ENCODE results near the gene DIPK2B.

The DIPK2B gene

GRCh38 chrX:45200741-45201234 lies at the start of gene DIPK2B:
DIPK2B (minus strand) TSS chrX:45200876; CDS start chrX:45200826, 50 bp downstream.
- DNase-seq = no peak

- no peak for DNase-seq
Observed at GRCh38 chrX:45240301-45240700, 39.6 kb upstream of the DIPK2B start.

GRCh38 chrX:45238489-45238888 lies 37.8 kb upstream of the DIPK2B start:
- DNase-seq = no peak

- no peak for DNase-seq
Observed at GRCh38 chrX:45233531-45233930, 32.9 kb upstream of the DIPK2B start.

- DNase-seq = no peak
Observed at GRCh38 chrX:45232139-45232538, 31.5 kb upstream of the DIPK2B start.

GRCh38 chrX:45230410-45230809 lies 29.7 kb upstream of the DIPK2B start:
- no peak for DNase-seq

GRCh38 chrX:45229348-45229747 lies 28.7 kb upstream of the DIPK2B start:
- no peak for DNase-seq

- DNase-seq = no peak
Observed at GRCh38 chrX:45228126-45228525, 27.4 kb upstream of the DIPK2B start.

GRCh38 chrX:45208121-45208856 lies 7.6 kb upstream of the DIPK2B start:
- no peak for DNase-seq

- no peak for DNase-seq
Observed at GRCh38 chrX:45202171-45202570, 1.5 kb upstream of the DIPK2B start.

- DNase-seq = no peak
Observed at GRCh38 chrX:45198706-45199105, 2.0 kb downstream of the DIPK2B start.

- DNase-seq = no peak
Observed at GRCh38 chrX:45198301-45198700, 2.4 kb downstream of the DIPK2B start.

- DNase-seq = no peak
Observed at GRCh38 chrX:45196701-45197100, 4.0 kb downstream of the DIPK2B start.

- DNase-seq = no peak
Observed at GRCh38 chrX:45191820-45192409, 8.8 kb downstream of the DIPK2B start.

GRCh38 chrX:45191383-45191782 lies 9.3 kb downstream of the DIPK2B start:
- no peak for DNase-seq

- no peak for DNase-seq
Observed at GRCh38 chrX:45187731-45188130, 12.9 kb downstream of the DIPK2B start.

- no peak for DNase-seq
Observed at GRCh38 chrX:45186643-45187026, 14.0 kb downstream of the DIPK2B start.

- no peak for DNase-seq
Observed at GRCh38 chrX:45184211-45184610, 16.5 kb downstream of the DIPK2B start.

- DNase-seq = no peak
Observed at GRCh38 chrX:45172890-45173289, 27.8 kb downstream of the DIPK2B start.

- no peak for DNase-seq
Observed at GRCh38 chrX:45166781-45167180, 33.9 kb downstream of the DIPK2B start.

GRCh38 chrX:45165726-45166125 lies 35.0 kb downstream of the DIPK2B start:
- no peak for DNase-seq

- no peak for DNase-seq
Observed at GRCh38 chrX:45164995-45165394, 35.7 kb downstream of the DIPK2B start.

- DNase-seq = no peak
Observed at GRCh38 chrX:45164021-45164621, 36.6 kb downstream of the DIPK2B start.

GRCh38 chrX:45157647-45158046 lies 43.0 kb downstream of the DIPK2B start:
- no peak for DNase-seq
